ENCODE measurements around the gene ABCA12.
"Not testable (repeated sequence)": the region's sequence is repeated elsewhere in the genome, so short reads cannot be mapped to it uniquely, and the experiment has no call there.

The ABCA12 gene

GRCh38 chr2:215178121-215178520 is 39.7 kb upstream of the ABCA12 start:
- H3K27ac ChIP-seq (replicated peaks) = no peak overlapping the region
- H3K27me3 ChIP-seq (ENCODE audit: insufficient read depth, poor library complexity, severe bottlenecking) = no peaks in the 10 kb centered on the region
- DNase-seq (ENCODE audit: low read depth in 1 of 2, low spot score in 1 of 2) = no peak

GRCh38 chr2:215171796-215172195 is 33.4 kb upstream of the ABCA12 start:
- DNase-seq (ENCODE audit: low read depth in 1 of 2, low spot score in 1 of 2) = no peak
- H3K27ac ChIP-seq (replicated peaks) = no peak overlapping the region
- H3K4me3 ChIP-seq (replicated peaks; ENCODE audit: insufficient read depth, low read length) = no peak overlapping the region
- no peaks in the 10 kb centered on the region for H3K27me3 ChIP-seq (ENCODE audit: insufficient read depth, poor library complexity, severe bottlenecking)
- TF ChIP-seq REST (IDR thresholded peaks at IDR 0.05; ENCODE audit: insufficient replicate concordance, low read depth) (no peak), POLR2AphosphoS5 (IDR thresholded peaks at IDR 0.05; ENCODE audit: low read depth) (no peak), SPI1 (IDR thresholded peaks at IDR 0.05; ENCODE audit: borderline replicate concordance, low read depth) (no peak), GABPA (IDR thresholded peaks at IDR 0.05; ENCODE audit: low read depth) (no peak)
- TF ChIP-seq, protein P1, sequence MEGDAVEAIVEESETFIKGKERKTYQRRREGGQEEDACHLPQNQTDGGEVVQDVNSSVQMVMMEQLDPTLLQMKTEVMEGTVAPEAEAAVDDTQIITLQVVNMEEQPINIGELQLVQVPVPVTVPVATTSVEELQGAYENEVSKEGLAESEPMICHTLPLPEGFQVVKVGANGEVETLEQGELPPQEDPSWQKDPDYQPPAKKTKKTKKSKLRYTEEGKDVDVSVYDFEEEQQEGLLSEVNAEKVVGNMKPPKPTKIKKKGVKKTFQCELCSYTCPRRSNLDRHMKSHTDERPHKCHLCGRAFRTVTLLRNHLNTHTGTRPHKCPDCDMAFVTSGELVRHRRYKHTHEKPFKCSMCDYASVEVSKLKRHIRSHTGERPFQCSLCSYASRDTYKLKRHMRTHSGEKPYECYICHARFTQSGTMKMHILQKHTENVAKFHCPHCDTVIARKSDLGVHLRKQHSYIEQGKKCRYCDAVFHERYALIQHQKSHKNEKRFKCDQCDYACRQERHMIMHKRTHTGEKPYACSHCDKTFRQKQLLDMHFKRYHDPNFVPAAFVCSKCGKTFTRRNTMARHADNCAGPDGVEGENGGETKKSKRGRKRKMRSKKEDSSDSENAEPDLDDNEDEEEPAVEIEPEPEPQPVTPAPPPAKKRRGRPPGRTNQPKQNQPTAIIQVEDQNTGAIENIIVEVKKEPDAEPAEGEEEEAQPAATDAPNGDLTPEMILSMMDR (IDR thresholded peaks at IDR 0.05; ENCODE audit: insufficient read depth, low read length) = no peak

More at GRCh38 chr2:215178121-215178520, 39.7 kb upstream of the ABCA12 start:
- TF ChIP-seq REST (IDR thresholded peaks at IDR 0.05; ENCODE audit: insufficient replicate concordance, low read depth) (no peak), POLR2AphosphoS5 (IDR thresholded peaks at IDR 0.05; ENCODE audit: low read depth) (no peak), GABPA (IDR thresholded peaks at IDR 0.05; ENCODE audit: low read depth) (no peak), SPI1 (IDR thresholded peaks at IDR 0.05; ENCODE audit: borderline replicate concordance, low read depth) (no peak)
- TF ChIP-seq, protein P1 (IDR thresholded peaks at IDR 0.05; ENCODE audit: insufficient read depth, low read length) = no peak
- no peak overlapping the region for H3K4me3 ChIP-seq (replicated peaks; ENCODE audit: insufficient read depth, low read length)

DNA sequence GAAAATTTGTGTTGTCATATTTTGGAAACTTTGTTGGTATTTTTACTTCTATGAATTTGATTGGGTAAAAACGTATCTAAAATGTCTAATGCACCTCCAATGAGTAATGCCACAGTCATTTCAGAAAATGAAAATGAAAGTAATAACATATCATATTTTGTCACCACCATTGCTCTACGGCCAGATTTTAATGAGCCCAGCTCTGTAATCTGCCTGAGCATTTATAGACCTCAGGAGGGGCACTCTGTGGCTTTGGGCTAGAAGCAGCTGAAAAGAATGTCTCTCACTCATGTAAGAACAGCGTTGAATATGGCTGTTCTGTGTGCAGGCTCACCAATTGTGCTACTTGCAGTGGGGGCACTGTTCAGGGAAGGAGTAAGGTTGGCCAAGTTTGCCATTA is 32.7 kb upstream of the ABCA12 start:
- no peak for DNase-seq (ENCODE audit: low read depth in 1 of 2, low spot score in 1 of 2)
- no peak overlapping the region for H3K27ac ChIP-seq (replicated peaks)
- no peaks in the 10 kb centered on the region for H3K27me3 ChIP-seq (ENCODE audit: insufficient read depth, poor library complexity, severe bottlenecking)
- TF ChIP-seq POLR2AphosphoS5 (IDR thresholded peaks at IDR 0.05; ENCODE audit: low read depth) (no peak), SPI1 (IDR thresholded peaks at IDR 0.05; ENCODE audit: borderline replicate concordance, low read depth) (no peak), GABPA (IDR thresholded peaks at IDR 0.05; ENCODE audit: low read depth) (no peak), REST (IDR thresholded peaks at IDR 0.05; ENCODE audit: insufficient replicate concordance, low read depth) (no peak)
- TF ChIP-seq, protein P1 (IDR thresholded peaks at IDR 0.05; ENCODE audit: insufficient read depth, low read length) = no peak
- no peak overlapping the region for H3K4me3 ChIP-seq (replicated peaks; ENCODE audit: insufficient read depth, low read length)

DNA sequence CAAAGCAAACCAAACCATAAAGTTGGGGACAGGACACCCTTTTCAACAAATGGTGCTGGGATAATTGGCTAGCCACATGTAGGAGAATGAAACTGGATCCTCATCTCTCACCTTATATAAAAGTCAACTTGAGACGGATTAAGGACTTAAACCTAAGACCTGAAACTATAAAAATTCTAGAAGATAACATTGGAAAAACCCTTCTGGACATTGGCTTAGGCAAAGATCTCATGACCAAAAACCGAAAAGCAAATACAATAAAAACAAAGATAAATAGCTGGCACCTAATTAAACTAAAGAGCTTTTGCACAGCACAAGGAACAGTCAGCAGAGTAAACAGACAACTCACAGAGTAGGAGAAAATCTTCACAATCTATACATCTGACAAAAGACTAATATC is 28.1 kb upstream of the ABCA12 start:
- not testable (repeated sequence) for DNase-seq (ENCODE audit: low read depth in 1 of 2, low spot score in 1 of 2); H3K4me3 ChIP-seq (replicated peaks; ENCODE audit: insufficient read depth, low read length); H3K27ac ChIP-seq (replicated peaks); H3K27me3 ChIP-seq (ENCODE audit: insufficient read depth, poor library complexity, severe bottlenecking)

- not testable (repeated sequence) for DNase-seq (ENCODE audit: low read depth in 1 of 2, low spot score in 1 of 2); H3K27me3 ChIP-seq (ENCODE audit: insufficient read depth, poor library complexity, severe bottlenecking); H3K27ac ChIP-seq (replicated peaks); H3K4me3 ChIP-seq (replicated peaks; ENCODE audit: insufficient read depth, low read length)
Measured at GRCh38 chr2:215163319-215163718, 24.9 kb upstream of the ABCA12 start.
